Body of pancreas (tissue), 4 donors: ENCODE results near the gene FLCN. TPM values are rescaled to one million over a fixed set of nuclear protein-coding genes. Genes with fewer than 3 reads are reported as not detected.
"Not testable (repeated sequence)": the region's sequence is repeated elsewhere in the genome, so short reads cannot be mapped to it uniquely, and the experiment has no call there.

Source experiments
- ATAC-seq: fragments of 150-250 bp; one replicate; pipeline ENCODE4 v1.9.1; 2016
- DNase-seq, 4 donors: peaks; one replicate each; pipeline ENCODE4 v3.0.0-alpha.2; 2019
- H3K27ac ChIP-seq, 4 donors: fragments of 200-600 bp; sonication (generic); 1 replicate in 3 of 4; 2 replicates in 1 of 4; pipeline versions ENCODE4 v1.5.1 to v1.6.1; 2016 to 2019; ENCODE audit warnings: mild to moderate bottlenecking in 1 of 4, mixed read lengths in 1 of 4, moderate library complexity in 1 of 4
- H3K27me3 ChIP-seq, 2 donors: fragments of 200-600 bp; sonication (generic); one replicate each; pipeline ENCODE4 v1.6.0; 2016; ENCODE audit warnings: mild to moderate bottlenecking in 1 of 2
- H3K36me3 ChIP-seq, 2 donors: fragments of 200-600 bp; sonication (generic); replicated peaks in 1 of 2; 2 replicates each; pipeline ENCODE4 v1.5.1; 2016; ENCODE audit warnings: low read depth in 2 of 2; ENCODE audit not compliant: insufficient read depth in 1 of 2
- H3K4me1 ChIP-seq: fragments of 200-600 bp; sonication (generic); one replicate; pipeline ENCODE4 v1.6.0; 2016
- H3K4me3 ChIP-seq, 2 donors: fragments of 200-600 bp; sonication (generic); 1 replicate in 1 of 2; 2 replicates in 1 of 2; pipeline ENCODE4 v1.5.1; 2016 to 2019
- H3K9me3 ChIP-seq, 3 donors: fragments of 200-600 bp; sonication (generic); 1 replicate in 2 of 3; 2 replicates in 1 of 3; pipeline ENCODE4 v1.5.1; 2016
- CTCF ChIP-seq, 7 experiments: fragments of 450-650 bp in 4 of 7; fragments of 200-600 bp in 3 of 7; sonication (generic) in 3 of 7; IDR thresholded peaks; one replicate each; pipeline ENCODE4 v1.5.1; 2016 to 2019; ENCODE audit warnings: antibody characterized with exemption in 7 of 7
- POLR2A ChIP-seq, 3 donors: fragments of 450-650 bp; IDR thresholded peaks; one replicate each; pipeline ENCODE4 v1.6.1; 2016; ENCODE audit warnings: antibody characterized with exemption in 3 of 3, mild to moderate bottlenecking in 2 of 3
- WGBS, 2 donors: methylation state at CpG; one replicate each; pipeline ENCODE4 v1.1.5; 2017; 5-methylcytosine and 5-hydroxymethylcytosine counted together
- intact Hi-C: fragments of 100-400 bp; cut with DNase I; formaldehyde crosslinking; loops from one replicate; pipeline ENCODE4 v1.15.1; 2023
- total RNA-seq, 2 donors: library from RNA; depleted of rRNA; stranded (reverse); fragments of >200 nt; gene quantifications; one replicate each; pipeline ENCODE4 v1.1.0, GENCODE V29; 2016

FLCN gene
- total RNA-seq, 2 donors from 2014 or later, result 35.8 to 64.3 TPM

- ATAC-seq (no peak), DNase-seq (no peak)
- Histone ChIP-seq H3K36me3 (peaks cover 4 to 35% of the 10 kb centered on the region in 2 donors), H3K9me3 (no peaks in the 10 kb centered on the region), H3K27me3 (no peaks in the 10 kb centered on the region), H3K4me3 (no peak overlapping the region), H3K4me1 (no peaks in the 10 kb centered on the region), H3K27ac (no peak overlapping the region)
- TF ChIP-seq CTCF (IDR thresholded peaks at IDR 0.05) (no peak), POLR2A (IDR thresholded peaks at IDR 0.05) (no peak)
- intact Hi-C loops, result no loop called here
- WGBS, 2 donors, result 91 to 100% methylated on average over 1 of the region's 1 CpG
Measured at GRCh38 chr17:17256316-17256715, 19.3 kb upstream of the FLCN start.

- peaks cover 4 to 31% of the 10 kb centered on the region in 2 donors for H3K36me3 ChIP-seq
- not testable (repeated sequence) for H3K4me1 ChIP-seq
Measured at GRCh38 chr17:17255689-17256088, 18.7 kb upstream of the FLCN start.

GRCh38 chr17:17254036-17254435 is 17.1 kb upstream of the FLCN start:
- TF ChIP-seq POLR2A (IDR thresholded peaks at IDR 0.05) (no peak), CTCF (IDR thresholded peaks at IDR 0.05) (no peak)
- Histone ChIP-seq H3K4me1 (no peaks in the 10 kb centered on the region), H3K27ac (no peak overlapping the region), H3K27me3 (no peaks in the 10 kb centered on the region), H3K36me3 (peaks cover 4 to 18% of the 10 kb centered on the region in 2 donors), H3K9me3 (no peaks in the 10 kb centered on the region), H3K4me3 (no peak overlapping the region)
- 87 to 89% methylated on average over 3 of the region's 3 CpGs for WGBS, 2 donors
- ATAC-seq, result no peak
- intact Hi-C loops, result no loop called here
- DNase-seq, result no peak

More at GRCh38 chr17:17255689-17256088, 18.7 kb upstream of the FLCN start:
- DNase-seq, H3K27me3 ChIP-seq, ATAC-seq, H3K27ac ChIP-seq, H3K4me3 ChIP-seq, H3K9me3 ChIP-seq, intact Hi-C loops: not testable (repeated sequence)
- WGBS, 2 donors, result 89 to 94% methylated on average over 11 of the region's 11 CpGs

- 75 to 92% methylated on average over 3 of the region's 3 CpGs for WGBS, 2 donors
- peaks cover 4 to 18% of the 10 kb centered on the region in 2 donors for H3K36me3 ChIP-seq
- H3K9me3 ChIP-seq, result no peaks in the 10 kb centered on the region
- DNase-seq, result no peak
- H3K4me3 ChIP-seq, result no peak overlapping the region
- no peak overlapping the region for H3K27ac ChIP-seq
- no peaks in the 10 kb centered on the region for H3K27me3 ChIP-seq
- TF ChIP-seq CTCF (IDR thresholded peaks at IDR 0.05) (no peak), POLR2A (IDR thresholded peaks at IDR 0.05) (no peak)
- intact Hi-C loops, result no loop called here
- ATAC-seq, result no peak
- no peaks in the 10 kb centered on the region for H3K4me1 ChIP-seq
Measured at GRCh38 chr17:17253406-17253805, 16.4 kb upstream of the FLCN start.

GRCh38 chr17:17252149-17252661 is 15.2 kb upstream of the FLCN start:
- Histone ChIP-seq H3K4me3 (no peak overlapping the region), H3K36me3 (peaks cover 4 to 21% of the 10 kb centered on the region in 2 donors), H3K27ac (no peak overlapping the region), H3K27me3 (no peaks in the 10 kb centered on the region), H3K4me1 (no peaks in the 10 kb centered on the region), H3K9me3 (no peaks in the 10 kb centered on the region)
- ATAC-seq, result no peak
- intact Hi-C loops, result no loop called here
- TF ChIP-seq CTCF (IDR thresholded peaks at IDR 0.05) (no peak), POLR2A (IDR thresholded peaks at IDR 0.05) (no peak)
- 56 to 64% methylated on average over 4 to 9 of the region's 9 CpGs for WGBS, 2 donors
- no peak for DNase-seq
